Keratinocyte (primary cell): ENCODE results near the gene MIEF2. TPM values are rescaled to one million over a fixed set of nuclear protein-coding genes. Genes with fewer than 3 reads are reported as not detected.

Experiments used
- DNase-seq: peaks from one replicate; pipeline ENCODE4 v3.0.0-alpha.2; 2011; ENCODE audit warnings: low read depth, missing footprints, low spot score
- FAIRE-seq: peaks from 2 replicates; lab custom pipeline; 2011; peaks lifted over from hg19 to GRCh38; lab: Jason Lieb, UNC
- H2AFZ ChIP-seq: 2 replicates; pipeline ENCODE4 v1.6.0; 2012; ENCODE audit warnings: low read length, control low read depth, inconsistent platforms; ENCODE audit not compliant: control insufficient read depth
- H3K27ac ChIP-seq: 2 replicates; pipeline ENCODE4 v1.5.1; 2011; ENCODE audit warnings: low read length; ENCODE audit not compliant: control insufficient read depth, insufficient read depth
- H3K27me3 ChIP-seq: 3 replicates; pipeline ENCODE4 v1.6.0; 2011; ENCODE audit warnings: low read length; ENCODE audit not compliant: control insufficient read depth, insufficient read depth; ENCODE audit errors: extremely low read depth
- H3K36me3 ChIP-seq, 2 experiments: 2 replicates in 1 of 2; 3 replicates in 1 of 2; pipeline ENCODE4 v1.5.1; 2011; ENCODE audit warnings: low read length in 2 of 2, mild to moderate bottlenecking in 1 of 2; ENCODE audit not compliant: control insufficient read depth in 2 of 2, insufficient read depth in 2 of 2; ENCODE audit errors: extremely low read depth in 1 of 2
- H3K4me1 ChIP-seq: 3 replicates; pipeline ENCODE4 v1.5.1; 2011; ENCODE audit warnings: low read length; ENCODE audit not compliant: control insufficient read depth, insufficient read depth; ENCODE audit errors: extremely low read depth
- H3K4me2 ChIP-seq: 3 replicates; pipeline ENCODE4 v1.6.0; 2011; ENCODE audit warnings: low read depth, low read length; ENCODE audit not compliant: control insufficient read depth, insufficient read depth; ENCODE audit errors: extremely low read depth
- H3K4me3 ChIP-seq, 3 experiments: fragments of 200-600 bp in 1 of 3; sonication (generic) in 1 of 3; 2 replicates in 2 of 3; 3 replicates in 1 of 3; pipeline ENCODE4 v1.5.1; 2011 to 2016; ENCODE audit warnings: low read length in 3 of 3, mild to moderate bottlenecking in 3 of 3, control low read depth in 2 of 3, inconsistent platforms in 1 of 3, low read depth in 1 of 3, mixed read lengths in 1 of 3, mixed run types in 1 of 3, moderate library complexity in 1 of 3; ENCODE audit not compliant: control insufficient read depth in 2 of 3, insufficient read depth in 2 of 3; ENCODE audit errors: extremely low read depth in 1 of 3
- H3K79me2 ChIP-seq: 2 replicates; pipeline ENCODE4 v1.6.0; 2012; ENCODE audit warnings: low read length; ENCODE audit not compliant: control insufficient read depth, insufficient read depth
- H3K9ac ChIP-seq: 3 replicates; pipeline ENCODE4 v1.6.0; 2011; ENCODE audit warnings: low read length; ENCODE audit not compliant: control insufficient read depth, insufficient read depth; ENCODE audit errors: extremely low read depth
- H3K9me1 ChIP-seq: 3 replicates; pipeline ENCODE4 v1.6.0; 2011; ENCODE audit warnings: low read length; ENCODE audit not compliant: control insufficient read depth, insufficient read depth; ENCODE audit errors: extremely low read depth
- H3K9me3 ChIP-seq: 2 replicates; pipeline ENCODE4 v1.5.1; 2012; ENCODE audit warnings: low read depth, low read length; ENCODE audit not compliant: control insufficient read depth
- H4K20me1 ChIP-seq: 3 replicates; pipeline ENCODE4 v1.6.0; 2011; ENCODE audit warnings: low read length; ENCODE audit not compliant: control insufficient read depth, insufficient read depth; ENCODE audit errors: extremely low read depth
- CTCF ChIP-seq, 3 experiments: IDR thresholded peaks in 1 of 3; conservative IDR thresholded peaks in 1 of 3; optimal IDR thresholded peaks in 1 of 3; 2 replicates in 2 of 3; 3 replicates in 1 of 3; pipeline versions ENCODE3 to v1.5.1; 2011; ENCODE audit warnings: low read length in 3 of 3, mild to moderate bottlenecking in 3 of 3, moderate library complexity in 2 of 3, control low read depth in 1 of 3, inconsistent platforms in 1 of 3; ENCODE audit not compliant: insufficient read depth in 2 of 3; ENCODE audit errors: extremely low read depth in 1 of 3
- EZH2 ChIP-seq: IDR thresholded peaks from one replicate; pipeline ENCODE4 v1.6.1; 2012; ENCODE audit warnings: inconsistent platforms, mild to moderate bottlenecking, low read length, moderate library complexity
- dilution Hi-C: fragments of 300-500 bp; cut with MboI; formaldehyde crosslinking; loops from one replicate; pipeline ENCODE4 v1.7.0; 2020; ENCODE audit warnings: low sequenced_read_pairs; ENCODE audit not compliant: extremely low pct_ligation_motif_present
- polyA plus RNA-seq, 5 experiments: library from polyadenylated mRNA; depleted of rRNA in 3 of 5; stranded (reverse) in 3 of 5; stranded (forward) in 1 of 5; unstranded in 1 of 5; fragments of >200 nt; gene quantifications; 1 replicate in 1 of 5; 2 replicates in 3 of 5; 3 replicates in 1 of 5; pipeline versions ENCODE4 v1.2.1 to v1.2.3, GENCODE V29; 2011 to 2012; ENCODE audit warnings: missing spikeins in 2 of 5, low read depth in 1 of 5, low replicate concordance in 1 of 5

The MIEF2 gene
- polyA plus RNA-seq, 1 donor (not counting 4 experiments of a cell fraction or from before 2014, with no cell fraction given) = 7.9 TPM

DNA sequence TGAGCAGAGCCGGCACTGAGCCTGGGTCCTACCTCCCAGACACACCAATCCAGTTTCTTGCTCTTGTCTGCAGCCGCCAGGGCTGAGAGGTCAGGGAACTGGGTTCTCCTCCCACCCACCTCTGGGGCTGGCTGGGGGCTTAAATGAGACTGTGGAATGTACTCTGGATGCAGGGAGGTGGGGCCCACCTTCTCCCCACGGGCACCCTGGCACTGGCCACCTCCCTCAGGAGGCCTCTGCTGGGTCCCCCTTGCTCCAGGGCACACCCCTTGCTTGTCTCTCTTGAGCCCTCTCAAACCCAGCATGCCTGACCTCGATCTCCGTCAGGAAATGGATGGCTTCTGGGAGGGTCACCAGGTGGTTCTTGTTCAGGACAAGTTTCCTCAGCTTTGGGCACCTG, 8.3 kb upstream of the MIEF2 start:
- peaks cover 31% of the 10 kb centered on the region for H3K4me1 ChIP-seq
- dilution Hi-C loops = no loop called here
- H3K4me2 ChIP-seq = no peak overlapping the region
- peaks cover 39% of the 10 kb centered on the region for H3K79me2 ChIP-seq
- H3K4me3 ChIP-seq = no peak overlapping the region
- H3K9ac ChIP-seq = no peak overlapping the region
- H3K27me3 ChIP-seq = no peaks in the 10 kb centered on the region
- no peak for TF ChIP-seq CTCF (optimal IDR thresholded peaks at IDR 0.05 in 1 of 3, IDR thresholded peaks at IDR 0.05 in 1 of 3, conservative IDR thresholded peaks at IDR 0.05 in 1 of 3; ENCODE audit: extremely low read depth in 1 of 3, insufficient read depth in 2 of 3, low read length in 3 of 3)
- TF ChIP-seq EZH2 = no peak
- no peak for FAIRE-seq
- H3K9me3 ChIP-seq = no peaks in the 10 kb centered on the region
- no peak overlapping the region for H2AFZ ChIP-seq
- peaks cover 75% of the 10 kb centered on the region in 2 experiments for H3K36me3 ChIP-seq
- no peak overlapping the region for H3K27ac ChIP-seq
- H3K9me1 ChIP-seq = peaks cover 4% of the 10 kb centered on the region
- H4K20me1 ChIP-seq = peaks cover 23% of the 10 kb centered on the region
- DNase-seq = no peak

DNA sequence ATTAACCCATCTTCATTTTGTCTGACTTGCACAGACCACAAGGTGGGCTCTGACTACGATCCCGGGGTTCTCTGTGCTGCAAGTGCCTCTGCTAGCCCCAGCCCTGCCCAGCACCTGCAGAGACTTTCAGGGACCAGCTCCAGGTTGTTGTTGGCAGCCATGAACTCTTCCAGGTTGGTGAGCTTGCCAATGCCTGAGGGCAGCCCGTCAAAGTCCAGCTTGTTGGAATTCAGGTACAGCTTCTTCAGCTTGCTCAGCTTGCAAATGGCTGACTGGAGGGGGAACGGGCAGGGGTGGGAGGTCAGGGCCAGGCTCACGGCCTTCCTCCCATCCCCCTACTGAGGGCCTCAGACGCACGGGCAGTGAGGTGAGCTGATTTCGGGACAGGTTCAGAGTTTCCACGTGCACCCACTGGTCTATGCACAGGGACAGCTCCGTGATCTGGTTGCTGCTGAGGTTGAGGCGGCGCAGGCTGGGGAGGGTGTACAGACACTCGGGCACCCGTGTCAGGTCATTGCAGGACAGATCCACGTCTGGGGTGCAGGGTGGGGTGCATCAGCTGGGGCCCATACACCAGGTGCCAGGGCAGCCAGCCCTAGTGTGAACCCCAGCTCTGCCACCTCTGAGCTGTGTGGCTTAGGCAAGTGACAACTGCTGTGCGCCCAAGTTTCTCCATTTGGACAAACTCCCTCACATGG, 7.1 kb upstream of the MIEF2 start:
- no peak for DNase-seq
- Histone ChIP-seq H3K27me3 (no peaks in the 10 kb centered on the region), H3K36me3 (peaks cover 67 to 70% of the 10 kb centered on the region in 2 experiments), H2AFZ (no peak overlapping the region), H3K27ac (no peak overlapping the region), H3K9me3 (no peaks in the 10 kb centered on the region), H3K4me1 (peaks cover 19% of the 10 kb centered on the region), H3K9ac (no peak overlapping the region), H3K9me1 (peaks cover 4% of the 10 kb centered on the region), H3K4me3 (no peak overlapping the region), H4K20me1 (peaks cover 15% of the 10 kb centered on the region), H3K79me2 (peaks cover 51% of the 10 kb centered on the region), H3K4me2 (no peak overlapping the region)
- no peak for FAIRE-seq
- TF ChIP-seq CTCF (optimal IDR thresholded peaks at IDR 0.05 in 1 of 3, IDR thresholded peaks at IDR 0.05 in 1 of 3, conservative IDR thresholded peaks at IDR 0.05 in 1 of 3; ENCODE audit: extremely low read depth in 1 of 3, insufficient read depth in 2 of 3, low read length in 3 of 3) = no peak
- dilution Hi-C loops = no loop called here
